Parathyroid adenoma (tissue), 2 donors: Measurements from ENCODE around the gene CGB5.

Source experiments
- H2AFZ ChIP-seq: fragments of 300-600 bp; sonication (generic); one replicate; pipeline ENCODE4 v1.7.0; 2017; ENCODE audit warnings: antibody characterized with exemption, mild to moderate bottlenecking
- H3K27ac ChIP-seq: fragments of 300-600 bp; sonication (generic); one replicate; pipeline ENCODE4 v1.7.0; 2017
- H3K27me3 ChIP-seq: fragments of 300-600 bp; sonication (generic); one replicate; pipeline ENCODE4 v1.7.0; 2017; ENCODE audit warnings: low read length; ENCODE audit not compliant: control insufficient read depth, insufficient read depth
- H3K36me3 ChIP-seq: fragments of 300-600 bp; sonication (generic); one replicate; pipeline ENCODE4 v1.7.0; 2017; ENCODE audit warnings: low read length; ENCODE audit not compliant: control insufficient read depth, insufficient read depth
- H3K4me1 ChIP-seq: fragments of 300-600 bp; sonication (generic); one replicate; pipeline ENCODE4 v1.7.0; 2017; ENCODE audit warnings: control low read depth
- H3K4me2 ChIP-seq: fragments of 300-600 bp; sonication (generic); one replicate; pipeline ENCODE4 v1.7.0; 2017; ENCODE audit warnings: low read length
- H3K4me3 ChIP-seq: fragments of 300-600 bp; sonication (generic); one replicate; pipeline ENCODE4 v1.7.0; 2017; ENCODE audit warnings: low read depth, low read length
- H3K79me2 ChIP-seq: fragments of 300-600 bp; sonication (generic); one replicate; pipeline ENCODE4 v1.7.0; 2017; ENCODE audit warnings: control low read depth
- H3K9ac ChIP-seq: fragments of 300-600 bp; sonication (generic); one replicate; pipeline ENCODE4 v1.7.0; 2017; ENCODE audit warnings: mild to moderate bottlenecking
- H3K9me3 ChIP-seq: fragments of 300-600 bp; sonication (generic); one replicate; pipeline ENCODE4 v1.7.0; 2017; ENCODE audit warnings: low read length; ENCODE audit not compliant: control insufficient read depth
- TF ChIP-seq, protein P1 (sequence below): fragments of 300-600 bp; sonication (generic); IDR thresholded peaks from one replicate; pipeline ENCODE4 v1.7.0; 2017; ENCODE audit warnings: antibody characterized with exemption, mild to moderate bottlenecking
- donor health status: primary hyperparathyroidism.

The CGB5 gene

GRCh38 chr19:49004964-49005614 lies 38.6 kb upstream of the CGB5 start:
- H3K27me3 ChIP-seq: no peaks in the 10 kb centered on the region
- no peak overlapping the region for H2AFZ ChIP-seq
- no peaks in the 10 kb centered on the region for H3K4me1 ChIP-seq
- TF ChIP-seq, protein P1, sequence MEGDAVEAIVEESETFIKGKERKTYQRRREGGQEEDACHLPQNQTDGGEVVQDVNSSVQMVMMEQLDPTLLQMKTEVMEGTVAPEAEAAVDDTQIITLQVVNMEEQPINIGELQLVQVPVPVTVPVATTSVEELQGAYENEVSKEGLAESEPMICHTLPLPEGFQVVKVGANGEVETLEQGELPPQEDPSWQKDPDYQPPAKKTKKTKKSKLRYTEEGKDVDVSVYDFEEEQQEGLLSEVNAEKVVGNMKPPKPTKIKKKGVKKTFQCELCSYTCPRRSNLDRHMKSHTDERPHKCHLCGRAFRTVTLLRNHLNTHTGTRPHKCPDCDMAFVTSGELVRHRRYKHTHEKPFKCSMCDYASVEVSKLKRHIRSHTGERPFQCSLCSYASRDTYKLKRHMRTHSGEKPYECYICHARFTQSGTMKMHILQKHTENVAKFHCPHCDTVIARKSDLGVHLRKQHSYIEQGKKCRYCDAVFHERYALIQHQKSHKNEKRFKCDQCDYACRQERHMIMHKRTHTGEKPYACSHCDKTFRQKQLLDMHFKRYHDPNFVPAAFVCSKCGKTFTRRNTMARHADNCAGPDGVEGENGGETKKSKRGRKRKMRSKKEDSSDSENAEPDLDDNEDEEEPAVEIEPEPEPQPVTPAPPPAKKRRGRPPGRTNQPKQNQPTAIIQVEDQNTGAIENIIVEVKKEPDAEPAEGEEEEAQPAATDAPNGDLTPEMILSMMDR: no peak
- H3K27ac ChIP-seq: no peak overlapping the region
- H3K36me3 ChIP-seq: no peaks in the 10 kb centered on the region
- H3K4me2 ChIP-seq: no peak overlapping the region
- H3K4me3 ChIP-seq: no peak overlapping the region
- no peaks in the 10 kb centered on the region for H3K9me3 ChIP-seq
- no peak overlapping the region for H3K9ac ChIP-seq
- no peaks in the 10 kb centered on the region for H3K79me2 ChIP-seq

GRCh38 chr19:49006905-49007304 lies 36.7 kb upstream of the CGB5 start:
- H3K9me3 ChIP-seq: no peaks in the 10 kb centered on the region
- TF ChIP-seq, protein P1: no peak
- H3K9ac ChIP-seq: no peak overlapping the region
- no peaks in the 10 kb centered on the region for H3K4me1 ChIP-seq
- no peak overlapping the region for H3K27ac ChIP-seq
- H2AFZ ChIP-seq: no peak overlapping the region
- no peaks in the 10 kb centered on the region for H3K36me3 ChIP-seq
- H3K79me2 ChIP-seq: no peaks in the 10 kb centered on the region
- no peak overlapping the region for H3K4me2 ChIP-seq
- H3K4me3 ChIP-seq: no peak overlapping the region
- H3K27me3 ChIP-seq: no peaks in the 10 kb centered on the region

- Histone ChIP-seq H3K27me3 (no peaks in the 10 kb centered on the region), H3K9me3 (no peaks in the 10 kb centered on the region), H3K36me3 (no peaks in the 10 kb centered on the region), H3K79me2 (no peaks in the 10 kb centered on the region), H3K4me2 (no peak overlapping the region), H3K4me1 (no peaks in the 10 kb centered on the region), H3K27ac (no peak overlapping the region), H3K9ac (no peak overlapping the region), H2AFZ (no peak overlapping the region), H3K4me3 (no peak overlapping the region)
- TF ChIP-seq, protein P1: no peak
Observed at GRCh38 chr19:49009828-49010227, 33.8 kb upstream of the CGB5 start.

GRCh38 chr19:49010453-49010852 lies 33.2 kb upstream of the CGB5 start:
- H3K79me2 ChIP-seq: no peaks in the 10 kb centered on the region

More at GRCh38 chr19:49010453-49010852, 33.2 kb upstream of the CGB5 start:
- Histone ChIP-seq H2AFZ (no peak overlapping the region), H3K9ac (no peak overlapping the region), H3K4me1 (no peaks in the 10 kb centered on the region), H3K27ac (no peak overlapping the region), H3K36me3 (no peaks in the 10 kb centered on the region), H3K9me3 (no peaks in the 10 kb centered on the region), H3K4me2 (no peak overlapping the region), H3K4me3 (no peak overlapping the region), H3K27me3 (no peaks in the 10 kb centered on the region)
- TF ChIP-seq, protein P1: no peak
